Testis (tissue), 2 donors: Measurements from ENCODE around the gene VIPR1.

Source experiments
- POLR2A ChIP-seq: fragments of 450-650 bp; IDR thresholded peaks from one replicate; pipeline ENCODE4 v1.6.1; 2017; ENCODE audit warnings: antibody characterized with exemption, mild to moderate bottlenecking, moderate library complexity
- TF ChIP-seq, protein P1 (sequence below), 3 experiments: fragments of 450-650 bp in 2 of 3; fragments of 200-600 bp in 1 of 3; sonication (generic) in 1 of 3; IDR thresholded peaks; one replicate each; pipeline ENCODE4 v1.5.1; 2016 to 2019; ENCODE audit warnings: antibody characterized with exemption in 3 of 3, mild to moderate bottlenecking in 2 of 3, moderate library complexity in 1 of 3

DNA sequence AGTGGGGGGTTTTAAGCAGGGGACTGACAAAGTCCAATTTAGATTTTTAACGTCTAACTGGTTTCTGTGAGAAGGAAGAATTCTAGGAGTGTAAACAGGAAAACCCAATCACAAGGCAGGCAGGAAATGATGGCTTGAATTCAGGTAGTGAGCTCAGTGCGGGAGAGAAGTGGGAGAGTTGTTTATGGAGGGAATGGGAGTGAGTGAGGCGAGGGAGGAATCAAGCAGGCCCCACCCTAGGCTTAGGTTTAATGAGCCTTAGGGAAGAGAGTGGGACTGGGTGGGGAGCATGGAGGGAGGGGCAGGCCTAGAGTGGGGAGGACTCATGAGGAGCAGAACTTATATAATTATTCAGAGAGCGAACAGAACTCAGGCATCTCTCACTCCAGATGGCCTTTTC lies 17.9 kb downstream of the VIPR1 start:
- TF ChIP-seq, protein P1, sequence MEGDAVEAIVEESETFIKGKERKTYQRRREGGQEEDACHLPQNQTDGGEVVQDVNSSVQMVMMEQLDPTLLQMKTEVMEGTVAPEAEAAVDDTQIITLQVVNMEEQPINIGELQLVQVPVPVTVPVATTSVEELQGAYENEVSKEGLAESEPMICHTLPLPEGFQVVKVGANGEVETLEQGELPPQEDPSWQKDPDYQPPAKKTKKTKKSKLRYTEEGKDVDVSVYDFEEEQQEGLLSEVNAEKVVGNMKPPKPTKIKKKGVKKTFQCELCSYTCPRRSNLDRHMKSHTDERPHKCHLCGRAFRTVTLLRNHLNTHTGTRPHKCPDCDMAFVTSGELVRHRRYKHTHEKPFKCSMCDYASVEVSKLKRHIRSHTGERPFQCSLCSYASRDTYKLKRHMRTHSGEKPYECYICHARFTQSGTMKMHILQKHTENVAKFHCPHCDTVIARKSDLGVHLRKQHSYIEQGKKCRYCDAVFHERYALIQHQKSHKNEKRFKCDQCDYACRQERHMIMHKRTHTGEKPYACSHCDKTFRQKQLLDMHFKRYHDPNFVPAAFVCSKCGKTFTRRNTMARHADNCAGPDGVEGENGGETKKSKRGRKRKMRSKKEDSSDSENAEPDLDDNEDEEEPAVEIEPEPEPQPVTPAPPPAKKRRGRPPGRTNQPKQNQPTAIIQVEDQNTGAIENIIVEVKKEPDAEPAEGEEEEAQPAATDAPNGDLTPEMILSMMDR (IDR thresholded peaks at IDR 0.05), result no peak
- no peak for TF ChIP-seq POLR2A
